IPS DF 6.9 (cell line): ENCODE measurements around the gene CYTH3.

Experiments used
- DNase-seq: peaks from one replicate; pipeline ENCODE4 v3.0.0-alpha.2; 2013; ENCODE audit warnings: low read depth, low spot score
- H3K27ac ChIP-seq: one replicate; pipeline ENCODE4 v1.5.1; 2013; ENCODE audit warnings: low read length, control low read depth
- H3K27me3 ChIP-seq: 2 replicates; pipeline ENCODE4 v1.6.1; 2013; ENCODE audit warnings: mild to moderate bottlenecking, low read length; ENCODE audit not compliant: control insufficient read depth, insufficient read depth
- H3K36me3 ChIP-seq: 2 replicates; pipeline ENCODE4 v1.6.1; 2013; ENCODE audit warnings: low read length; ENCODE audit not compliant: control insufficient read depth, insufficient read depth
- H3K4me1 ChIP-seq: 2 replicates; pipeline ENCODE4 v1.6.1; 2013; ENCODE audit warnings: low read length; ENCODE audit not compliant: control insufficient read depth, insufficient read depth
- H3K4me3 ChIP-seq: 2 replicates; pipeline ENCODE4 v1.5.1; 2013; ENCODE audit warnings: mild to moderate bottlenecking, low read length
- H3K9me3 ChIP-seq: 2 replicates; pipeline ENCODE4 v1.6.1; 2013; ENCODE audit warnings: low read length, inconsistent platforms; ENCODE audit not compliant: control insufficient read depth, insufficient read depth
- WGBS: extraction: QIAGEN DNeasy Blood & Tissue Kit; methylation state at CpG from one replicate; pipeline ENCODE4 v1.1.7; 2013; ENCODE audit warnings: mixed read lengths, missing lambda C conversion rate; ENCODE audit not compliant: insufficient read length, insufficient coverage; 5-methylcytosine and 5-hydroxymethylcytosine counted together

Gene CYTH3

GRCh38 chr7:6133249-6133648 lies 139.2 kb downstream of the CYTH3 start:
- no peaks in the 10 kb centered on the region; the same call in 1 of the 2 replicates for H3K36me3 ChIP-seq
- no peak overlapping the region for H3K4me3 ChIP-seq
- no CpG with 5 or more reads among the region's 1 CpG for WGBS
- H3K4me1 ChIP-seq = no peaks in the 10 kb centered on the region
- H3K27me3 ChIP-seq = no peaks in the 10 kb centered on the region
- no peak overlapping the region for H3K27ac ChIP-seq
- H3K9me3 ChIP-seq = no peaks in the 10 kb centered on the region
- no peak for DNase-seq

DNA sequence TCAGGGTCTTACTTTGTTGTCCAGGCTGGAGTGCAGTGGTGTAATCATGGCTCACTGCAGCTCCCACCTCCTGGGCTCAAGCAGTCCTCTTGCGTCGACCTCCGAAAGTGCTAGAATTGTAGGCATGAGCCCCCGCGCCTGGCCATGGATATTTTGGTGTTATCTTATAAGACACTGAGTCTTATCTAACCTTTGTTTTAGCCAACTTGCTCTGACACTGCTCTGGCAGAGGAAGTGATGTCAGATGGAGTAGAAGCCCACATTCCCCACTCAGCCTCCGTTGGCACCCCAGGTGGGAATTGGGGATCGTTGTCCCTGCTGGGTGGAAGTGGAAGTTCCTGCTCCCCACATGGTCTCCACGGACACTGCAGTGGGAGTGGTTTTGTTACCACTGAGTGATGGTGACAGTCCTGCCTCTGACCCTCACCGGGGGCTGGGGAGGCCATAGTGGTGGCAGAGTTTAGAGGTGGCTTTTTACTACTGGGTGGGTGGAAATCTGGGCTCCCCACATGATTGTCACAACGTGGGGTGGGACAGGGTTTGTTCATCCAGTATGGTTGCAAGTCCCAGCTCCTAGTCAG lies 142.3 kb downstream of the CYTH3 start:
- no peak for DNase-seq
- WGBS = no CpG with 5 or more reads among the region's 10 CpGs
- no peaks in the 10 kb centered on the region; the same call in 1 of the 2 replicates for H3K36me3 ChIP-seq
- no peaks in the 10 kb centered on the region for H3K27me3 ChIP-seq
- no peaks in the 10 kb centered on the region for H3K4me1 ChIP-seq
- no peak overlapping the region for H3K4me3 ChIP-seq
- H3K27ac ChIP-seq = no peak overlapping the region
- H3K9me3 ChIP-seq = no peaks in the 10 kb centered on the region

- H3K9me3 ChIP-seq = no peaks in the 10 kb centered on the region
- no peak for DNase-seq
- H3K27me3 ChIP-seq = no peaks in the 10 kb centered on the region
- WGBS = no CpG with 5 or more reads among the region's 3 CpGs
- H3K36me3 ChIP-seq = no peaks in the 10 kb centered on the region; the same call in 1 of the 2 replicates
- H3K27ac ChIP-seq = no peak overlapping the region
- H3K4me3 ChIP-seq = no peak overlapping the region
- H3K4me1 ChIP-seq = no peaks in the 10 kb centered on the region
Observed at GRCh38 chr7:6128205-6128604, 144.2 kb downstream of the CYTH3 start.

DNA sequence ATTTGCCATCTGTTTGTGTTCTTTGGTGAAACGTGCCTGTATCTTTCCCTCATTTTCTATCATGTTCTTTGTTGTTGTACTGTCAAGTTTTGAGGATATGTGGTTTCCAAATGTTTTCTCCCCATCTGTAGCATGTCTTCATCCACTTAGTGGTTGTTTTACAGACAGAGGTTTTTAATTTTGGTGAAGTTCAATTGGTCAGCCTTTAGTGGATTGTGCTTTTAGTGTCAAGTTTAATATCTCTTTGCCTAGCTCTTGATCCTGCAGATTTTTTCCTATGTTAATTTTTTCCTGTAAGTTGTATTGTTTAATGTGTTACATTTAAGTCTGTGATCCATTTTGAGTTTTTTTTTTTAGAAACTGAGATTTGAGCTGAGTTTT lies 145.3 kb downstream of the CYTH3 start:
- Histone ChIP-seq H3K27me3 (no peaks in the 10 kb centered on the region), H3K36me3 (no peaks in the 10 kb centered on the region; the same call in 1 of the 2 replicates), H3K4me3 (no peak overlapping the region), H3K9me3 (no peaks in the 10 kb centered on the region), H3K27ac (no peak overlapping the region), H3K4me1 (no peaks in the 10 kb centered on the region)
- WGBS = no CpG with 5 or more reads among the region's 1 CpG
- no peak for DNase-seq

DNA sequence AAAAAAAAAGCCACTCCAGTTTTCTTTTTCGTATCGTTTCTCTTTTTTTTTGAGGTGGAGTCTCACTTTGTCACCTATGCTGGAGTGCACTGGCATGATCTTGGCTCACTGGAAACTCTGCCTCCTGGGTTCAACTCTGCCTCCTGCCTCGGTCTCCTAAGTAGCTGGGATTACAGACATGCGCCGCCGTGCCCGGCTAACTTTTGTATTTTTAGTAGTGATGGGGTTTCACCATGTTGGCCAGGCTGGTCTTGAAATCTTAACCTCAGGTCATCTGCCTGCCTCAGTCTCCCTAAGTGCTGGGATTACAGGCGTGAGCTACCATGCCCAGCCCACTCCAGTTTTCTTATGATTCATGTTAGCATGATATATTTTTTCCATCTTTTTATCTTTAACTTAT lies 148.6 kb downstream of the CYTH3 start:
- WGBS = no CpG with 5 or more reads among the region's 8 CpGs
- Histone ChIP-seq H3K27me3 (no peaks in the 10 kb centered on the region), H3K27ac (no peak overlapping the region), H3K4me3 (no peak overlapping the region), H3K36me3 (peaks cover 8% of the 10 kb centered on the region; the same call in 1 of the 2 replicates), H3K4me1 (no peaks in the 10 kb centered on the region), H3K9me3 (no peaks in the 10 kb centered on the region)
- DNase-seq = no peak

DNA sequence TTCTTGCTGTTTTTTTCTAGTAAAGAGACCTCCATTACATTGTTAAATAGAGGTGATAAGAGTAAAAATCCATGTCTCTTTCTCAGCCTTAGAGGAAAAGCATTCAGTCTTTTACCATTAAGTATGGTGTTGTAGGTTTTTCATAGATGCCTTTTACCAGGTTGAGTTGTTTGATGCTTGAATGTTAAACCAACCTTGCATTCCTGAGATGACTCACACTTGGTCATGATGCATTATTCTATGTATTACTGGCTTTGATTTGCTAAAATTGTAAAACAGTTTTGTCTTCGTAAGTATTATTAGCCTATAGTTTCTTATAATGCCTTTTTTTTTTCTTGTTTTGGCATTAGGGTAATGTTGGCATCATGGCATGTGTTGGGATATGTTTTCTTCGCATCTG lies 151.3 kb downstream of the CYTH3 start:
- DNase-seq = no peak
- WGBS = no CpG with 5 or more reads among the region's 2 CpGs
- Histone ChIP-seq H3K36me3 (peaks cover 10% of the 10 kb centered on the region; the same call in 1 of the 2 replicates), H3K27me3 (no peaks in the 10 kb centered on the region), H3K4me1 (no peaks in the 10 kb centered on the region), H3K4me3 (no peak overlapping the region), H3K9me3 (no peaks in the 10 kb centered on the region), H3K27ac (no peak overlapping the region)

DNA sequence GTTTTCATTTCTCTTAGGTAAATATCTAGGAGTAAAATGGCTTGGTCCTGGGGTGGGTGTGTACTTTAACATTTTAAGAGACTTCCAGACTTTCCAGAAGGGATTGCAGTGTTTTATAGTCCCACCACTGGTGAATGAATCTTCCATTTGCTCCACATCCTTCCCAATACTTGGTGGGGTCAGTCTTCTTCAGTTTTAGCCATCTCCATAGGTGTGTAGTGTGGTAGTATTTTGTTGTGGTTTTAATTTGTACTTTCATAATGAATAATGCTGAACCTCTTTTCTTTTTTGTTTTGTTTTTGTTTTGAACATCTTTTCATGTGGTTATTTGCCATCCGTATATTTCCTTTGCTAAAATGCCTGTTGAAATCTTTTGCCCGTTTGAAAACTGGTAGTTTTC lies 154.9 kb downstream of the CYTH3 start:
- H3K27ac ChIP-seq = no peak overlapping the region
- DNase-seq = no peak
- no peaks in the 10 kb centered on the region for H3K4me1 ChIP-seq
- H3K4me3 ChIP-seq = no peak overlapping the region
- H3K27me3 ChIP-seq = no peaks in the 10 kb centered on the region
- H3K9me3 ChIP-seq = no peaks in the 10 kb centered on the region
- peaks cover 19% of the 10 kb centered on the region; the same call in 1 of the 2 replicates for H3K36me3 ChIP-seq
- WGBS = no CpG with 5 or more reads among the region's 2 CpGs

DNA sequence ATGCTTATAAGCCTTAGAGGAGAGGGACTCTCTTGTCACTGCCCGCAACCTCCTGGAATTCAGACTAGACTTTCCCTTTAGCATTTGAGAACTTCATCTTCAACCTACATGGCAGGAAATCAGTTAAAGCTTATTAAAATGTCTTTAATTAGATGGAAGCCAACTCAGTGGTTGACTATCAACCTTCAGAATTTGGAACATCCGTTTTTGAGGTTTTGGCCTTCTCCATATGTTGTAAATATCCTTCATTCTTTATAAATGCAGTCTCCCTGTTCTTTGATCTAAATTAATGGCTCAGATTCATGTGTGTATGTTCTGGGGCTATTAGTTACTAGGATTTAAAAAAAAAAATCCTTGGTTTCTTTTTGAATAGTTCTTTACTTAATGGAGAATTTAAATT lies 156.2 kb downstream of the CYTH3 start:
- Histone ChIP-seq H3K27ac (no peak overlapping the region), H3K4me3 (no peak overlapping the region), H3K9me3 (no peaks in the 10 kb centered on the region), H3K36me3 (peaks cover 16% of the 10 kb centered on the region; the same call in 1 of the 2 replicates), H3K4me1 (no peaks in the 10 kb centered on the region), H3K27me3 (no peaks in the 10 kb centered on the region)
- WGBS = no CpG with 5 or more reads among the region's 2 CpGs
- no peak for DNase-seq
